Muscle layer of colon (tissue), 2 donors: ENCODE results near the gene INSC.

ENCODE experiments used
- H3K27ac ChIP-seq: one replicate; pipeline ENCODE4 v1.7.0; 2013; ENCODE audit warnings: low read depth, mild to moderate bottlenecking, low read length, moderate library complexity
- H3K27me3 ChIP-seq, 2 donors: one replicate each; pipeline ENCODE4 v1.7.0; 2013; ENCODE audit warnings: low read length in 2 of 2, mild to moderate bottlenecking in 2 of 2; ENCODE audit not compliant: insufficient read depth in 2 of 2, control insufficient read depth in 1 of 2
- H3K36me3 ChIP-seq: one replicate; pipeline ENCODE4 v1.7.0; 2013; ENCODE audit warnings: mild to moderate bottlenecking, low read length; ENCODE audit not compliant: insufficient read depth
- H3K4me1 ChIP-seq: one replicate; pipeline ENCODE4 v1.7.0; 2013; ENCODE audit warnings: mild to moderate bottlenecking, low read length; ENCODE audit not compliant: insufficient read depth
- H3K4me3 ChIP-seq, 2 donors: one replicate each; pipeline ENCODE4 v1.7.0; 2013; ENCODE audit warnings: low read length in 2 of 2, low read depth in 1 of 2, mild to moderate bottlenecking in 1 of 2, moderate library complexity in 1 of 2
- H3K9ac ChIP-seq: one replicate; pipeline ENCODE4 v1.7.0; 2013; ENCODE audit warnings: low read length
- H3K9me3 ChIP-seq: one replicate; pipeline ENCODE4 v1.7.0; 2013; ENCODE audit warnings: mild to moderate bottlenecking, low read length
- donor health status: abdominal sarcoma.
- donor health status: Adenocarcinoma of cecum.

INSC gene

DNA sequence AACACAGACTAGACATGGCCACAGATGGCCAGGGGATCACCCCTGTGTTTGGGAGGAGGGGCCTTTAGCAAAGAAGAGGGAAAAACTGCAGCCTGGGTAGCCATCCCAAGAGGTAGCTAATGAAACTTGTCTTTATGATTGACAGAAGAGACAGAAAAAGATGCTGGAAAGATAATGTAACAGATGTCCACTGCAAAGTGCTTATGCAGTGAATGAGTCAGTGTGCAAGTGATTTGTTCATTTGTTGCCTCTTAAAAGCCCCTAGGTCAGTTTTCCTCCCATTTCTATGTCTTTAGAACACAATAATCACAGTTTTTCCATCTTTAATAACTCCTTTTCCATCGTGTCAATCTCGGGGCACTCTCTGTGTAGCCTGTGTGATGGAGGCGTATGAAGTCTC lies 57.2 kb downstream of the INSC start:
- Histone ChIP-seq H3K27ac (no peak overlapping the region), H3K4me3 (no peak overlapping the region), H3K9me3 (no peaks in the 10 kb centered on the region), H3K4me1 (no peaks in the 10 kb centered on the region), H3K27me3 (no peaks in the 10 kb centered on the region), H3K9ac (no peak overlapping the region), H3K36me3 (no peaks in the 10 kb centered on the region)

DNA sequence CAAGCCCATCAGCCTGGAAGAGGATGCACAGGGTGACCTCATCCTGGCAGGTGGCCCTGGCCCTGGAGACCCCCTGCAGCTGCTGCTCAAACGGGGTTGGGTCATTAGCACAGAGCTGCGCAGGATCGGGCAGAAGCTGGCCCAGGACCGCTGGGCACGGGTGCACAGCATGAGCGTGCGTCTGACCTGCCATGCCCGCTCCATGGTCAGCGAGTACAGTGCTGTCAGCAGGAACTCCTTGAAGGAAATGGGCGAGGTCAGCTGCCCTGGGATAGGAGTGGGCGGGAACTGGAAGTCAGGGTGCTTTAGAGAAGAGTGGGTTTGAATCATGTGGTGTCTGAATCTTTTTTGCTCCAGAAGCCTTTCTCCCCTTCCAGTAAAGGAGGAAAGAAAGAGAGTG lies 61.1 kb downstream of the INSC start:
- Histone ChIP-seq H3K36me3 (no peaks in the 10 kb centered on the region), H3K27me3 (no peaks in the 10 kb centered on the region), H3K4me3 (no peak overlapping the region), H3K4me1 (no peaks in the 10 kb centered on the region), H3K27ac (no peak overlapping the region), H3K9me3 (no peaks in the 10 kb centered on the region), H3K9ac (no peak overlapping the region)

DNA sequence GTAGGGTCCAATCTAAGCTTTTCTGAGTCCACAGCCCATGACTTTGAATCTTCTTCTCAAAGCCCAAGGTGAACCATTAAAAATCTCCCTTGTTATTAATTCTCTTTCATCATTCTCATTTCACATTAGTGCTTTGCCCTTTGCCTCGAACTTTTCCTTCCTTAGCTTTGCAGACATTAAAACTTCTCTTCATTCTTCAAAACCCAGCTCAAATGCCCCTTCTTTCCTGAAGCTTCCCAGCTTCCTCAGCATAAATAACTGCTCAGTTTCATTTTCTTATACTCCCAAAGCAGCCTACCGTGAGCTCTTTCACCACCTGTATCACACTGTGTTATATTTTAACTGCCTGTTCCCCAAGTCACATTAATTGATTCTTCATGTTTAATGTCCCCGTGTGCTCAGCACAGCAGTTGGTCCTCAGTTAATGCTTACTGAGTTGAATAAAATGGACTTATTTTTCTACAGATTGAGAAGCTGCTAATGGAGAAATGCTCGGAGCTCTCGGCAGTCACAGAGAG lies 62.0 kb downstream of the INSC start:
- Histone ChIP-seq H3K27ac (no peak overlapping the region), H3K36me3 (no peaks in the 10 kb centered on the region), H3K4me3 (no peak overlapping the region), H3K9me3 (no peaks in the 10 kb centered on the region), H3K4me1 (no peaks in the 10 kb centered on the region), H3K9ac (no peak overlapping the region), H3K27me3 (no peaks in the 10 kb centered on the region)

DNA sequence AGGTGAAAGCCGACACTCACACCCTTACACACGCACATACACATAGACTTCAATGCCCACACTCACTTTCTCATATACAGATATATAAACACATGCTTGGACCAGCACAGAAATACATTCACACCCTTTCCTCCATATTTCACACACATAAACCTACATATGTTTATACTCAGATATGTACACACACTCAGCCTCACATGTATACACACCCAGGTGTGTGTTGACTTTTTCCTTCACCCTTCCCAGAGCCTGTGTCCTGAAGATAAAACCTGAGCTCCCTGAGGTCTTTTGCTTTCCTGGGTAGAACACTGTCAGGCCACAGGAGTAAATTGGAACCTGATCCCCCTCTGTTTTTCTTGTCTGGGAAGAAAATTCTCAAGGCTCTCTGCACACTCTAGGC lies 62.8 kb downstream of the INSC start:
- H3K4me3 ChIP-seq = no peak overlapping the region
- no peak overlapping the region for H3K9ac ChIP-seq
- no peaks in the 10 kb centered on the region for H3K9me3 ChIP-seq
- no peaks in the 10 kb centered on the region for H3K4me1 ChIP-seq
- H3K27me3 ChIP-seq = no peaks in the 10 kb centered on the region
- H3K27ac ChIP-seq = no peak overlapping the region
- no peaks in the 10 kb centered on the region for H3K36me3 ChIP-seq

DNA sequence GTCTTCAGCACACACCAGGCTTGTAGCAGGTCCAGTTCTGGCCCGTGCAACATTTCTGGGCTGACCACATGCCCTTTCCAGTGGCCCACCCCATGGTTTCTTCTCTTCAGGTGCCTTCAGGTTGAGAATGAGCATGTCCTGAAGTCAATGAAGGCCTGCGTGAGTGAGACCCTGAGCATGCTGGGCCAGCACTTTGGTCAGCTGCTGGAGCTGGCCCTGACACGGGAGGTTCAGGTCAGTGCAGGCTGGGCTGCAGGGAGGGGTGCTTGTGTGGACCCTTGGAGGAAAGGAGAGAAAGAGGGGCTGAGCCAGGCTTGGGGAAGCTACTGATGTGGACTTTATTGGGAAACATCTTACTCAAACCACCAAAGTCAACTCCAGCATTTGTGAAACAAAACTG lies 63.5 kb downstream of the INSC start:
- no peaks in the 10 kb centered on the region for H3K4me1 ChIP-seq
- no peak overlapping the region for H3K27ac ChIP-seq
- no peaks in the 10 kb centered on the region for H3K9me3 ChIP-seq

DNA sequence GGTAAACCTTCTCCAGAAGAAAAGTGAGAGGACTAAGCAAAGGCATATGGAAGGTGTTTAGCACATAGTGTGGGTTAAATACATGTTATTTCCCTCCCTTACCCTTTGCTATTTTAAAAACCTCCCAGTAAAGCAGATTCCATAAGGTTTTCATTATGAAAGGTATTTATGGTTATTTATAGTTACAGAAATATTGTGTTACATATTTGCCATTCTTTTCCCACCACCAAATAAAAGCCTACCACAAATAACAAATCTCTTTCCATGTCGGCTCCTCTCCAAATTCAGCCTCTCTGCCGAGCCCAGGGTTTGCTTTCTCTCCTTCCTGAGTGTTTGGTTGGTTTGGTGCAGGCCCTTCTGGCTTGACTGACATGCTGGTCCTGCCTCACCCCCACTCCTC lies 64.4 kb downstream of the INSC start:
- Histone ChIP-seq H3K9ac (no peak overlapping the region), H3K27me3 (no peaks in the 10 kb centered on the region), H3K4me3 (no peak overlapping the region), H3K4me1 (no peaks in the 10 kb centered on the region), H3K27ac (no peak overlapping the region), H3K36me3 (no peaks in the 10 kb centered on the region), H3K9me3 (no peaks in the 10 kb centered on the region)

More for the DNA sequence above, 63.5 kb downstream of the INSC start:
- Histone ChIP-seq H3K9ac (no peak overlapping the region), H3K4me3 (no peak overlapping the region), H3K27me3 (no peaks in the 10 kb centered on the region), H3K36me3 (no peaks in the 10 kb centered on the region)

DNA sequence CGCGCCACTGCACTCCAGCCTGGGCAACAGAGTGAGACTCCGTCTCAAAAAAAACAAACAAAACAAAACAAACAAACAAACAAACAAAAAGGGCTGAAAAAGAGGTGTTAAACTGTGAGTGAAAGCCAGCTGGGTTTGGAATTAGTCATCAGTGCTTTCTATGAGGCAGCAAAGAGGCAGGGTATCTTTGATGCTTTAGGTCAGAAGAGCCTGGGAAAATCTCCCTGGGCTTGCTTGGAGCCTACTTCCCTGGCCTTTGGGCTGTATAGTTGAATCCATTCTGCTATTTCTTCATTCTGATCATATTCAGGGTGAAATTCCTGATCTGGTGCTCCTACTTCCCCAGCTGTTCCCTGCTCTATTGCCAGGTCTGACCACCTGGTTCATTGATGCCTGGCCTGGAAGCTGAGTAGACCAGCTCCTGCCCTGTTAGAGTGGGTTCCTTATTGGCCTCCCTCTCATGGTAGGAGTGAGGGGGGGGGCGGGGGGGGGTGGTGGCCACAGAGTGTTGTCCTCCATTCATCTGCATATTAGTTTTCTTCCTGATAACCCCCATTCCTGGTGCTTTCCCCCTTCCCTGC lies 65.6 kb downstream of the INSC start:
- no peak overlapping the region for H3K4me3 ChIP-seq
- H3K27ac ChIP-seq = no peak overlapping the region
- H3K36me3 ChIP-seq = no peaks in the 10 kb centered on the region
- H3K9me3 ChIP-seq = no peaks in the 10 kb centered on the region
- no peak overlapping the region for H3K9ac ChIP-seq
- H3K27me3 ChIP-seq = no peaks in the 10 kb centered on the region
- no peaks in the 10 kb centered on the region for H3K4me1 ChIP-seq

DNA sequence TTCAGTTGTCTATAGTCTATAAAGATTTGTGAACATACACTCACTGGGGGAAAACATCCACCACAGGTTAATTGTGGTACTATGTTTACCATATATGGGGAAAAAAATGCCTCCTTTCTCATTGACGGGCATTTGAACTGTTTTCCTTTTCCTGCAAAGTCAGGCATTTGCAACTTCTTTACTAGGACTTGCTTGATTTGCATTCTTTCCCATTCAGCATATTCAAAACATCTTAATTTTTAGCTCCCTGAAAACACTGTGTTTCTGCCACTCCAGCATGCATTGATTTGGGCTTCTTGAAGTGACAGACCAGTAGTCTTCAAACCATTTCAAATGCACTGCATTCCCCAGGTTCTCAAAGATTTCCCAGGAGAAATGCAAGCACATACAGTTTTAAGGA lies 67.6 kb downstream of the INSC start:
- Histone ChIP-seq H3K4me1 (no peaks in the 10 kb centered on the region), H3K27me3 (no peaks in the 10 kb centered on the region), H3K9me3 (no peaks in the 10 kb centered on the region), H3K4me3 (no peak overlapping the region), H3K9ac (no peak overlapping the region), H3K36me3 (no peaks in the 10 kb centered on the region), H3K27ac (no peak overlapping the region)

DNA sequence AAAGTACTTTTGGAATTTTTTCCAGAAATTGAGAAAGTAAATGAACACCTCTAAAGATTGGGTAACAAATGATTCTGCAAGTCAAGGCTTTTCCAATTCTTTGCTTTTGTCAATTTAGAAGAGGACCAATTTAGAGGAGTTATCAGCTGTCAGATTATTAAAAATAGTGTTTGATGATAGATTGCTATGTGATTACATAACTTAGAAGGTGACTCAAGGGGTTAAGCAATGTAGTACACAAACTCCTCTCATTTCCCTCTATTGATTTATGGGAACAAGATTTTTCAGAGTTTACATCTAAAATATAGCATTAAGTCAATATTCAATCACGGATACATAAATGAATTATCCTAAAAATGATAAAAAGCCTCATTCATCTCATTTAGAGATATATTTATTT lies 70.3 kb downstream of the INSC start:
- Histone ChIP-seq H3K9me3 (no peaks in the 10 kb centered on the region), H3K4me3 (no peak overlapping the region), H3K27ac (no peak overlapping the region)

DNA sequence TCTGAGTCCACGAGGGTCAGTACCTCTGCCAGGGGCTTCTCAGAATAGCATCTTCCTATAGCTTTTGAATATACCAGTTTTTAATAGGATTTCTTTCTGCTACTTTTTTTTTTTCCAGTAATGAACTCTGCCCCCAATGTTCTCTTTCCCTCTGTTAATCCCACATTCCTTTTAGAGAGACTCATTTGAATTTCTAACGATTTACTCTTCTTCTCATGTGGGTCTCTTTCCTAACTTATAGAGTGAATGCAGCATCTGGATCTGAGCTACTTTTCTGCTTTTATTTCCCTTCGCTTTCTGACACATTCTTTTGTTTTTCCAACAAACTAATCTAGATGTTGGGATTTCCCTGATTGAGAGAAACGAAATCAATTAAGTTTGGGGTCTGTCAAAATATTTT lies 71.4 kb downstream of the INSC start:
- Histone ChIP-seq H3K4me3 (no peak overlapping the region), H3K4me1 (no peaks in the 10 kb centered on the region), H3K9ac (no peak overlapping the region), H3K9me3 (no peaks in the 10 kb centered on the region), H3K27me3 (no peaks in the 10 kb centered on the region), H3K27ac (no peak overlapping the region), H3K36me3 (no peaks in the 10 kb centered on the region)

More for the DNA sequence above, 70.3 kb downstream of the INSC start:
- H3K4me1 ChIP-seq = no peaks in the 10 kb centered on the region
- H3K27me3 ChIP-seq = no peaks in the 10 kb centered on the region
- H3K9ac ChIP-seq = no peak overlapping the region
- H3K36me3 ChIP-seq = no peaks in the 10 kb centered on the region

DNA sequence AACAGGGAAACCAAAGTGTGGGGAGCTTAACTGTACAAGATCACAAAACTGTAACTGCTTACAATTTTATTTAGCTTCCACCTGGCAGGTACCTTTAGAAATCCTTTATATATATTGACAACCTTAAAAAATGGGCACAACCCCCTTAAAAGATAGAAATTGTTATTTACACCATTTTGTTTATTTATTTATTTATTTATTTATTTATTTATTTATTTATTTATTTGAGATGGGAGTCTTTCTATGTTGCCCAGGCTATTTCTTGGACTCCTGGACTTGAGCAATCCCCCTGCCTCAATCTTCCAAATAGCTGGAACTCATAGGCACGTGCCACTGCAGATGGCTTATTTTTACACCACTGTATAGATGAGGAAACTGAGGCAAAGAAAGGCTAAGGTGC lies 74.5 kb downstream of the INSC start:
- H3K9me3 ChIP-seq = no peaks in the 10 kb centered on the region
- no peak overlapping the region for H3K4me3 ChIP-seq
- no peaks in the 10 kb centered on the region for H3K36me3 ChIP-seq
- H3K27ac ChIP-seq = no peak overlapping the region
- no peaks in the 10 kb centered on the region for H3K27me3 ChIP-seq
- H3K4me1 ChIP-seq = no peaks in the 10 kb centered on the region
- H3K9ac ChIP-seq = no peak overlapping the region

DNA sequence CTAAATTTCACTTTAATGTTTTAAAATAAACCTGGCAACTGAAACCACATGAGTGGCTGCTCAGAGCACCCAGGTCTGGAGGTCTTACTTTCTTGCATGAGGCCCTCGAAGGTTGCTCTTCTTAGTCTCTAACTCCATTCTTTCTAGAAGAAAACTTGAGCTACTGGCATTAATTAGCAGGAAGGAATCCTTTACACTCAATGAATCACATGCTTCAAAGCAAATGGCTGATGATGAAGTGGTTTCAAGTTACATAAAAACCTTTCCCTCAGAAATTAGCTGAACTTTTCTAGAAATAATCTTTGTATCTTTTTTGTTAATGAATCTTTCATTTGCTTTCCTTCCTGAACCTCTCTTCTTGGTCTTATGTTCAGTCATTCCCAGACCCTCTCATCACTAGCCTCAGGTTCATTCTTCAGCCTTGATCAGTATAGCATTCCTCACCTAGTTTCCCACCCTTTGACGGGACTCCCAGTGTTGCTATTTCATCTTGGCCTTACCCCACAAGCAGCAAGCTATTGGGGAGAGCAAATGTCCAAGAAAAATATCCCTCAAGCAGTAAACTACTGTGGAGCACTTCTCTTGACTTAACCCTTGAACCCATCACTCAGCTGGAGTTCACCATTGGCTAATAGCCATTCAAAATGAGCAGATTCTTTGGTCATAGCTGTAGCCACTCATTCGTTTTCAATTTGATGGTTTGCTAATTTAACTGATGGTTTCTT lies 75.1 kb downstream of the INSC start:
- Histone ChIP-seq H3K9me3 (no peaks in the 10 kb centered on the region), H3K27ac (no peak overlapping the region), H3K9ac (no peak overlapping the region), H3K27me3 (no peaks in the 10 kb centered on the region), H3K4me3 (no peak overlapping the region), H3K4me1 (peaks cover 3% of the 10 kb centered on the region), H3K36me3 (no peaks in the 10 kb centered on the region)
